ENCODE results near the gene TMEM256. TPM values are rescaled to one million over a fixed set of nuclear protein-coding genes. Genes with fewer than 3 reads are reported as not detected.

Gene TMEM256
- total RNA-seq, 1 donor from 2014 or later = 55.2 TPM

Other genes starting within 250 kb of the TMEM256 start
- gene ASGR1, start 224.7 kb downstream of the TMEM256 start, total RNA-seq = 15.6 TPM
- gene DLG4, start 184.3 kb downstream of the TMEM256 start, total RNA-seq = 131 TPM
- 77.2 TPM for gene ACADVL, start 184.2 kb downstream of the TMEM256 start, total RNA-seq
- 49.1 TPM for gene DVL2, start 169.6 kb downstream of the TMEM256 start, total RNA-seq
- gene PHF23, start 164.6 kb downstream of the TMEM256 start, total RNA-seq = 33.7 TPM
- gene GABARAP, start 161.6 kb downstream of the TMEM256 start, total RNA-seq = 93.3 TPM
- gene CTDNEP1, start 152.4 kb downstream of the TMEM256 start, total RNA-seq = 26.5 TPM
- gene ELP5, start 151.9 kb downstream of the TMEM256 start, total RNA-seq = 25.4 TPM
- 0.16 TPM for gene CLDN7, start 141.6 kb downstream of the TMEM256 start, total RNA-seq
- 0.16 TPM for gene SLC2A4, start 122.4 kb downstream of the TMEM256 start, total RNA-seq
- gene YBX2, start 109.5 kb downstream of the TMEM256 start, total RNA-seq = 2.7 TPM
- 156 TPM for gene EIF5A, start 96.5 kb downstream of the TMEM256 start, total RNA-seq
- gene GPS2, start 88.7 kb downstream of the TMEM256 start, total RNA-seq = 29.5 TPM
- gene NEURL4, start 74.8 kb downstream of the TMEM256 start, total RNA-seq = 46.6 TPM
- gene ACAP1, start 67.6 kb downstream of the TMEM256 start, total RNA-seq = not detected
- gene KCTD11, start 51.9 kb downstream of the TMEM256 start, total RNA-seq = 3.9 TPM
- gene TMEM95, start 48.9 kb downstream of the TMEM256 start, total RNA-seq = not detected
- 0.94 TPM for gene TNK1, start 23.0 kb downstream of the TMEM256 start, total RNA-seq
- gene PLSCR3, start 9.6 kb downstream of the TMEM256 start, total RNA-seq = 10.0 TPM
- gene NLGN2, start 3.7 kb upstream of the TMEM256 start, total RNA-seq = 9.2 TPM
- not detected for gene SPEM1, start 16.2 kb upstream of the TMEM256 start, total RNA-seq
- not detected for gene SPEM2, start 21.5 kb upstream of the TMEM256 start, total RNA-seq
- not detected for gene SPEM3, start 24.8 kb upstream of the TMEM256 start, total RNA-seq
- gene TMEM102, start 31.3 kb upstream of the TMEM256 start, total RNA-seq = 3.7 TPM
- gene FGF11, start 35.4 kb upstream of the TMEM256 start, total RNA-seq = 18.2 TPM
- gene CHRNB1, start 41.0 kb upstream of the TMEM256 start, total RNA-seq = 17.2 TPM
- gene ZBTB4, start 75.5 kb upstream of the TMEM256 start, total RNA-seq = 17.6 TPM
- not detected for gene SLC35G6, start 77.3 kb upstream of the TMEM256 start, total RNA-seq
- gene POLR2A, start 80.3 kb upstream of the TMEM256 start, total RNA-seq = 54.6 TPM
- gene TNFSF12, start 145.0 kb upstream of the TMEM256 start, total RNA-seq = 3.3 TPM
- 0.31 TPM for gene TNFSF13, start 154.7 kb upstream of the TMEM256 start, total RNA-seq
- gene SENP3, start 157.8 kb upstream of the TMEM256 start, total RNA-seq = 84.8 TPM
- gene CD68, start 175.5 kb upstream of the TMEM256 start, total RNA-seq = 0.62 TPM
- gene MPDU1, start 179.8 kb upstream of the TMEM256 start, total RNA-seq = 34.8 TPM
- 0.47 TPM for gene SOX15, start 186.0 kb upstream of the TMEM256 start, total RNA-seq
- gene FXR2, start 210.8 kb upstream of the TMEM256 start, total RNA-seq = 51.9 TPM
- gene SAT2, start 223.7 kb upstream of the TMEM256 start, total RNA-seq = 32.8 TPM
- gene SHBG, start 226.0 kb upstream of the TMEM256 start, total RNA-seq = not detected
- gene ATP1B2, start 246.8 kb upstream of the TMEM256 start, total RNA-seq = 5.0 TPM

Data from occipital lobe (tissue), 1 donor.